KOPT-K1 (cell line): ENCODE data around the gene INPP5A.

Experiments used
- H3K27ac ChIP-seq: fragments of 200-600 bp; sonication (generic); 2 replicates; pipeline ENCODE4 v1.5.1; 2016; ENCODE audit warnings: antibody characterized with exemption, mild to moderate bottlenecking, low read depth, low read length; ENCODE audit not compliant: poor library complexity, severe bottlenecking
- H3K36me3 ChIP-seq: fragments of 200-600 bp; sonication (generic); 2 replicates; pipeline ENCODE4 v1.5.1; 2017; ENCODE audit warnings: antibody characterized with exemption, mild to moderate bottlenecking, low read length, moderate library complexity; ENCODE audit not compliant: insufficient read depth
- H3K9me3 ChIP-seq: fragments of 200-600 bp; sonication (generic); 2 replicates; pipeline ENCODE4 v1.5.1; 2017; ENCODE audit warnings: antibody characterized with exemption, low read length, mild to moderate bottlenecking; ENCODE audit not compliant: insufficient read depth, poor library complexity, severe bottlenecking

INPP5A gene

GRCh38 chr10:132826524-132827422 is 289.2 kb downstream of the INPP5A start:
- H3K36me3 ChIP-seq = no peaks in the 10 kb centered on the region
- no peak overlapping the region for H3K27ac ChIP-seq
- peaks cover 38% of the 10 kb centered on the region for H3K9me3 ChIP-seq

- Histone ChIP-seq H3K9me3 (peaks cover 31% of the 10 kb centered on the region), H3K27ac (no peak overlapping the region)
These were observed 289.8 kb downstream of the INPP5A start for GRCh38 chr10:132827423-132827789.

GRCh38 chr10:132827861-132828539 is 290.4 kb downstream of the INPP5A start:
- H3K36me3 ChIP-seq = no peaks in the 10 kb centered on the region

More at GRCh38 chr10:132827423-132827789, 289.8 kb downstream of the INPP5A start:
- no peaks in the 10 kb centered on the region for H3K36me3 ChIP-seq

GRCh38 chr10:132828681-132829080 is 291.1 kb downstream of the INPP5A start:
- no peaks in the 10 kb centered on the region for H3K36me3 ChIP-seq
- no peak overlapping the region for H3K27ac ChIP-seq
- peaks cover 31% of the 10 kb centered on the region for H3K9me3 ChIP-seq

More at GRCh38 chr10:132827861-132828539, 290.4 kb downstream of the INPP5A start:
- Histone ChIP-seq H3K9me3 (peaks cover 31% of the 10 kb centered on the region), H3K27ac (no peak overlapping the region)

GRCh38 chr10:132829403-132829802 is 291.8 kb downstream of the INPP5A start:
- H3K36me3 ChIP-seq = no peaks in the 10 kb centered on the region

GRCh38 chr10:132832186-132832969 is 294.8 kb downstream of the INPP5A start:
- no peaks in the 10 kb centered on the region for H3K36me3 ChIP-seq
- H3K9me3 ChIP-seq = peaks cover under 1% of the 10 kb centered on the region
- no peak overlapping the region for H3K27ac ChIP-seq

More at GRCh38 chr10:132829403-132829802, 291.8 kb downstream of the INPP5A start:
- Histone ChIP-seq H3K27ac (no peak overlapping the region), H3K9me3 (peaks cover 28% of the 10 kb centered on the region)
